ENCODE measurements around the gene TLK2. TPM values are rescaled to one million over a fixed set of nuclear protein-coding genes. Genes with fewer than 3 reads are reported as not detected.

Gene TLK2
- total RNA-seq, 1 experiment from 2014 or later = 40.5 TPM

GRCh38 chr17:62631936-62632924, 153.6 kb downstream of the TLK2 start:
- Histone ChIP-seq H3K4me2 (ENCODE audit: low read length) (no peak overlapping the region), H3K79me2 (ENCODE audit: low read length) (no peaks in the 10 kb centered on the region), H3K9me3 (ENCODE audit: low read length) (no peaks in the 10 kb centered on the region), H3K4me1 (ENCODE audit: insufficient read depth, low read length) (no peaks in the 10 kb centered on the region), H2AFZ (ENCODE audit: low read length) (no peak overlapping the region), H3K36me3 (ENCODE audit: low read depth, low read length) (no peaks in the 10 kb centered on the region), H3K27ac (ENCODE audit: low read length) (no peak overlapping the region), H4K20me1 (ENCODE audit: low read length) (no peaks in the 10 kb centered on the region), H3K9ac (ENCODE audit: low read length) (no peak overlapping the region), H3K4me3 (ENCODE audit: low read length) (no peak overlapping the region), H3K9me2 (replicated peaks; ENCODE audit: low read length) (no peaks in the 10 kb centered on the region), H3F3A (ENCODE audit: low read length, unreplicated experiment) (no peaks in the 10 kb centered on the region), H3K27me3 (ENCODE audit: low read length) (no peaks in the 10 kb centered on the region)
- ChIA-PET CTCF (no interaction called here), POLR2A (ENCODE audit: unreplicated experiment) (no interaction called here)
- intact Hi-C loops (cut with micrococcal nuclease) = no loop called here
- TF ChIP-seq EZH2phosphoT487 (IDR thresholded peaks at IDR 0.05; ENCODE audit: borderline replicate concordance, low read length) (no peak), CTCF (conservative IDR thresholded peaks at IDR 0.05; ENCODE audit: low read depth, low read length) (no peak)
- BruUV-seq (replicated peaks) = no TSS peak
- no peak for DNase-seq
- no peak for ATAC-seq

GRCh38 chr17:62637809-62638208, 159.2 kb downstream of the TLK2 start:
- no peaks in the 10 kb centered on the region for H3K9me2 ChIP-seq (replicated peaks; ENCODE audit: low read length)
- TF ChIP-seq EZH2phosphoT487 (IDR thresholded peaks at IDR 0.05; ENCODE audit: borderline replicate concordance, low read length) (no peak), EZH2 (IDR thresholded peaks at IDR 0.05; ENCODE audit: low read length, unreplicated experiment) (no peak)
- H3K9ac ChIP-seq (ENCODE audit: low read length) = no peak overlapping the region
- H3K9me3 ChIP-seq (ENCODE audit: low read length) = no peaks in the 10 kb centered on the region
- DNase-seq (no peak), ATAC-seq (no peak)
- intact Hi-C loops (cut with micrococcal nuclease) = no loop called here
- H2AFZ ChIP-seq (ENCODE audit: low read length) = no peak overlapping the region
- no peak overlapping the region for H3K27ac ChIP-seq (ENCODE audit: low read length)
- ChIA-PET POLR2A (ENCODE audit: unreplicated experiment) (no interaction called here), CTCF (no interaction called here)
- no TSS peak for BruUV-seq (replicated peaks)
- no peaks in the 10 kb centered on the region for H3K36me3 ChIP-seq (ENCODE audit: low read depth, low read length)
- H3K4me2 ChIP-seq (ENCODE audit: low read length) = no peak overlapping the region
- no peaks in the 10 kb centered on the region for H3K27me3 ChIP-seq (ENCODE audit: low read length)
- no peaks in the 10 kb centered on the region for H4K20me1 ChIP-seq (ENCODE audit: low read length)
- no peak overlapping the region for H3K4me3 ChIP-seq (ENCODE audit: low read length)
- H3K79me2 ChIP-seq (ENCODE audit: low read length) = no peaks in the 10 kb centered on the region
- H3F3A ChIP-seq (ENCODE audit: low read length, unreplicated experiment) = no peaks in the 10 kb centered on the region
- H3K4me1 ChIP-seq (ENCODE audit: insufficient read depth, low read length) = no peaks in the 10 kb centered on the region

- Histone ChIP-seq H3K9me3 (ENCODE audit: low read length) (no peaks in the 10 kb centered on the region), H3K4me1 (ENCODE audit: insufficient read depth, low read length) (no peaks in the 10 kb centered on the region), H3K4me3 (ENCODE audit: low read length) (no peak overlapping the region), H4K20me1 (ENCODE audit: low read length) (no peaks in the 10 kb centered on the region), H2AFZ (ENCODE audit: low read length) (no peak overlapping the region), H3K9me2 (replicated peaks; ENCODE audit: low read length) (no peaks in the 10 kb centered on the region), H3K27me3 (ENCODE audit: low read length) (no peaks in the 10 kb centered on the region), H3K4me2 (ENCODE audit: low read length) (no peak overlapping the region), H3F3A (ENCODE audit: low read length, unreplicated experiment) (no peaks in the 10 kb centered on the region), H3K27ac (ENCODE audit: low read length) (no peak overlapping the region), H3K9ac (ENCODE audit: low read length) (no peak overlapping the region), H3K79me2 (ENCODE audit: low read length) (no peaks in the 10 kb centered on the region), H3K36me3 (ENCODE audit: low read depth, low read length) (no peaks in the 10 kb centered on the region)
- ChIA-PET POLR2A (ENCODE audit: unreplicated experiment) (no interaction called here), CTCF (no interaction called here)
- no peak for TF ChIP-seq EZH2phosphoT487 (IDR thresholded peaks at IDR 0.05; ENCODE audit: borderline replicate concordance, low read length)
- no peak for TF ChIP-seq CTCF (conservative IDR thresholded peaks at IDR 0.05; ENCODE audit: low read depth, low read length)
- no peak for TF ChIP-seq EZH2 (IDR thresholded peaks at IDR 0.05; ENCODE audit: low read length, unreplicated experiment)
- ATAC-seq (no peak), DNase-seq (no peak)
- no TSS peak for BruUV-seq (replicated peaks)
- intact Hi-C loops (cut with micrococcal nuclease) = no loop called here
Observed at GRCh38 chr17:62641153-62641552, 162.5 kb downstream of the TLK2 start.

All from PC-3 (cell line).